ENCODE results near the gene SMAGP.

DNA sequence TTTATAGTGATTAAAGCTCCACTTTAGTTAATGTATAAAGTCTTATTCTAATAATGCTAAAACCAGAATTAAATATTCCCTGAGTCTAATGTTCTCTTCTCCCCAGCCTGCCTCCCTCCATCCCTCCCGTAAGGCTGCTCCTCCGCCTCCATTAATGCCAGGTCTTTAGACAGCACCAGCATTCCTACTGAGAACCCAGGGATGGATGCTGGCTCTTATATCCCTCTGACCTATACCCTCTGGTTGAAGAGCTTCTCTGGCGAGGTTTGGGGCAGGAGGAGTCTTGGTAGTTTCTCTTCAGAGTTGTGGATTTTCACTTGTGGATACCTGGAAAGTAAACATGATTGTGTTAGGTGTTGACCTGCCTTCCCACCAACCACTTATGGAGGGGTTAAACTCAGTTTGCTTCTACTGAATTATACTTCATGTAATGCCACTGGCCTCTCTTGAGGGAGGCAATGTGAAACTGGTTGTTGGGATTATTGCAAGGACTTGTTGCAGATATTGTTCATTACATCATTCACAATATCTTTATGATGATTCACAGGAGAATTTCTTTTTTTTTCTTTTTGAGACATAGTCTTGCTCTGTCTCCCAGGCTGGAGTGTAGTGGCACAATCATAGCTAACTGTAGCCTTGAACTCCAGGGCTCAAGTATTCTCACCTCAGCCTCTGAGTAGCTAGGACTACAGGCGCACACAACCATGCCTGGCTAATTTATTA, 11.1 kb upstream of the SMAGP start:
- TF ChIP-seq, protein P1, sequence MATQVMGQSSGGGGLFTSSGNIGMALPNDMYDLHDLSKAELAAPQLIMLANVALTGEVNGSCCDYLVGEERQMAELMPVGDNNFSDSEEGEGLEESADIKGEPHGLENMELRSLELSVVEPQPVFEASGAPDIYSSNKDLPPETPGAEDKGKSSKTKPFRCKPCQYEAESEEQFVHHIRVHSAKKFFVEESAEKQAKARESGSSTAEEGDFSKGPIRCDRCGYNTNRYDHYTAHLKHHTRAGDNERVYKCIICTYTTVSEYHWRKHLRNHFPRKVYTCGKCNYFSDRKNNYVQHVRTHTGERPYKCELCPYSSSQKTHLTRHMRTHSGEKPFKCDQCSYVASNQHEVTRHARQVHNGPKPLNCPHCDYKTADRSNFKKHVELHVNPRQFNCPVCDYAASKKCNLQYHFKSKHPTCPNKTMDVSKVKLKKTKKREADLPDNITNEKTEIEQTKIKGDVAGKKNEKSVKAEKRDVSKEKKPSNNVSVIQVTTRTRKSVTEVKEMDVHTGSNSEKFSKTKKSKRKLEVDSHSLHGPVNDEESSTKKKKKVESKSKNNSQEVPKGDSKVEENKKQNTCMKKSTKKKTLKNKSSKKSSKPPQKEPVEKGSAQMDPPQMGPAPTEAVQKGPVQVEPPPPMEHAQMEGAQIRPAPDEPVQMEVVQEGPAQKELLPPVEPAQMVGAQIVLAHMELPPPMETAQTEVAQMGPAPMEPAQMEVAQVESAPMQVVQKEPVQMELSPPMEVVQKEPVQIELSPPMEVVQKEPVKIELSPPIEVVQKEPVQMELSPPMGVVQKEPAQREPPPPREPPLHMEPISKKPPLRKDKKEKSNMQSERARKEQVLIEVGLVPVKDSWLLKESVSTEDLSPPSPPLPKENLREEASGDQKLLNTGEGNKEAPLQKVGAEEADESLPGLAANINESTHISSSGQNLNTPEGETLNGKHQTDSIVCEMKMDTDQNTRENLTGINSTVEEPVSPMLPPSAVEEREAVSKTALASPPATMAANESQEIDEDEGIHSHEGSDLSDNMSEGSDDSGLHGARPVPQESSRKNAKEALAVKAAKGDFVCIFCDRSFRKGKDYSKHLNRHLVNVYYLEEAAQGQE (IDR thresholded peaks at IDR 0.05; ENCODE audit: insufficient read depth in 1 of 2, low read depth in 2 of 2, low read length in 2 of 2): no peak
- no peak for TF ChIP-seq POLR2AphosphoS5 (IDR thresholded peaks at IDR 0.05; ENCODE audit: low read depth, low read length)
- TF ChIP-seq TAF1 (IDR thresholded peaks at IDR 0.05; ENCODE audit: borderline replicate concordance, insufficient read depth, low read length): no peak
- no peak for TF ChIP-seq SIN3A (IDR thresholded peaks at IDR 0.05; ENCODE audit: borderline replicate concordance, insufficient read depth, low read length)
- TF ChIP-seq FOXP2 (optimal IDR thresholded peaks at IDR 0.05; ENCODE audit: borderline replicate concordance, extremely low read depth, extremely low read length, insufficient read depth): no peak

All from PFSK-1 (cell line).